ENCODE data around the gene KRT76.

Gene KRT76

GRCh38 chr12:52767427-52767826, 9.7 kb downstream of the KRT76 start:
- TF ChIP-seq TAF1 (IDR thresholded peaks at IDR 0.05; ENCODE audit: low read depth) (no peak), CEBPB (IDR thresholded peaks at IDR 0.05) (no peak), REST (IDR thresholded peaks at IDR 0.05; ENCODE audit: low read depth) (no peak), YY1 (IDR thresholded peaks at IDR 0.05; ENCODE audit: low read depth) (no peak), MAX (IDR thresholded peaks at IDR 0.05) (no peak), USF1 (IDR thresholded peaks at IDR 0.05) (no peak), TEAD4 (IDR thresholded peaks at IDR 0.05) (no peak), CREB1 (IDR thresholded peaks at IDR 0.05; ENCODE audit: low read depth) (no peak), TCF12 (IDR thresholded peaks at IDR 0.05; ENCODE audit: low read depth) (no peak), FOXM1 (IDR thresholded peaks at IDR 0.05; ENCODE audit: borderline replicate concordance, low read depth) (no peak), EGR1 (IDR thresholded peaks at IDR 0.05) (no peak), ZBTB7A (IDR thresholded peaks at IDR 0.05; ENCODE audit: low read depth) (no peak), NFIC (IDR thresholded peaks at IDR 0.05) (no peak), EP300 (IDR thresholded peaks at IDR 0.05; ENCODE audit: borderline replicate concordance) (no peak), RAD21 (IDR thresholded peaks at IDR 0.05; ENCODE audit: low read depth) (no peak)

- no peak for TF ChIP-seq NFIC (IDR thresholded peaks at IDR 0.05)
- TF ChIP-seq CREB1 (IDR thresholded peaks at IDR 0.05; ENCODE audit: low read depth), result no peak
- no peak for TF ChIP-seq RAD21 (IDR thresholded peaks at IDR 0.05; ENCODE audit: low read depth)
- no peak for TF ChIP-seq TAF1 (IDR thresholded peaks at IDR 0.05; ENCODE audit: low read depth)
- TF ChIP-seq ZBTB7A (IDR thresholded peaks at IDR 0.05; ENCODE audit: low read depth), result no peak
- no peak for TF ChIP-seq YY1 (IDR thresholded peaks at IDR 0.05; ENCODE audit: low read depth)
- no peak for TF ChIP-seq FOXM1 (IDR thresholded peaks at IDR 0.05; ENCODE audit: borderline replicate concordance, low read depth)
- TF ChIP-seq CEBPB (IDR thresholded peaks at IDR 0.05), result no peak
These were observed 10.1 kb downstream of the KRT76 start for GRCh38 chr12:52767020-52767379.

- TF ChIP-seq TAF1 (IDR thresholded peaks at IDR 0.05; ENCODE audit: low read depth), result no peak
- no peak for TF ChIP-seq ZBTB7A (IDR thresholded peaks at IDR 0.05; ENCODE audit: low read depth)
- TF ChIP-seq NFIC (IDR thresholded peaks at IDR 0.05), result no peak
- no peak for TF ChIP-seq YY1 (IDR thresholded peaks at IDR 0.05; ENCODE audit: low read depth)
- TF ChIP-seq TEAD4 (IDR thresholded peaks at IDR 0.05), result no peak
- no peak for TF ChIP-seq REST (IDR thresholded peaks at IDR 0.05; ENCODE audit: low read depth)
- no peak for TF ChIP-seq TCF12 (IDR thresholded peaks at IDR 0.05; ENCODE audit: low read depth)
- no peak for TF ChIP-seq USF1 (IDR thresholded peaks at IDR 0.05)
- TF ChIP-seq EP300 (IDR thresholded peaks at IDR 0.05; ENCODE audit: borderline replicate concordance), result no peak
- TF ChIP-seq RAD21 (IDR thresholded peaks at IDR 0.05; ENCODE audit: low read depth), result no peak
- no peak for TF ChIP-seq CEBPB (IDR thresholded peaks at IDR 0.05)
- no peak for TF ChIP-seq MAX (IDR thresholded peaks at IDR 0.05)
- TF ChIP-seq FOXM1 (IDR thresholded peaks at IDR 0.05; ENCODE audit: borderline replicate concordance, low read depth), result no peak
These were observed 10.7 kb downstream of the KRT76 start for GRCh38 chr12:52766351-52767019.

GRCh38 chr12:52765702-52766101, 11.4 kb downstream of the KRT76 start:
- TF ChIP-seq TEAD4 (IDR thresholded peaks at IDR 0.05) (no peak), CEBPB (IDR thresholded peaks at IDR 0.05) (no peak), USF1 (IDR thresholded peaks at IDR 0.05) (no peak), TAF1 (IDR thresholded peaks at IDR 0.05; ENCODE audit: low read depth) (no peak), NFIC (IDR thresholded peaks at IDR 0.05) (no peak), RAD21 (IDR thresholded peaks at IDR 0.05; ENCODE audit: low read depth) (no peak), YY1 (IDR thresholded peaks at IDR 0.05; ENCODE audit: low read depth) (no peak), FOXM1 (IDR thresholded peaks at IDR 0.05; ENCODE audit: borderline replicate concordance, low read depth) (no peak)

GRCh38 chr12:52763991-52764390, 13.2 kb downstream of the KRT76 start:
- TF ChIP-seq CEBPB (IDR thresholded peaks at IDR 0.05), result no peak
- TF ChIP-seq EP300 (IDR thresholded peaks at IDR 0.05; ENCODE audit: borderline replicate concordance), result no peak
- TF ChIP-seq CREB1 (IDR thresholded peaks at IDR 0.05; ENCODE audit: low read depth), result no peak
- no peak for TF ChIP-seq NFIC (IDR thresholded peaks at IDR 0.05)
